ENCODE measurements around the gene MUC2.

MUC2 gene

GRCh38 chr11:1052133-1053011 is 22.3 kb upstream of the MUC2 start:
- no peak for FAIRE-seq

- FAIRE-seq, result no peak
These were observed 21.4 kb upstream of the MUC2 start for GRCh38 chr11:1053121-1053901.

GRCh38 chr11:1054143-1055108 is 20.2 kb upstream of the MUC2 start:
- FAIRE-seq, result no peak

- no peak for FAIRE-seq
These were observed 19.5 kb upstream of the MUC2 start for GRCh38 chr11:1055109-1055703.

GRCh38 chr11:1055990-1056771 is 18.5 kb upstream of the MUC2 start:
- no peak for FAIRE-seq

GRCh38 chr11:1057806-1058205 is 16.9 kb upstream of the MUC2 start:
- FAIRE-seq, result no peak

- FAIRE-seq, result no peak
These were observed 14.9 kb upstream of the MUC2 start for GRCh38 chr11:1059759-1060158.

GRCh38 chr11:1060410-1060809 is 14.3 kb upstream of the MUC2 start:
- no peak for FAIRE-seq

GRCh38 chr11:1060852-1061616 is 13.6 kb upstream of the MUC2 start:
- no peak for FAIRE-seq

- no peak for FAIRE-seq
These were observed 12.4 kb upstream of the MUC2 start for GRCh38 chr11:1062075-1062820.

- peak; percentile 62 for FAIRE-seq
These were observed 10.5 kb upstream of the MUC2 start for GRCh38 chr11:1064167-1064566.

GRCh38 chr11:1067812-1068496 is 6.7 kb upstream of the MUC2 start:
- no peak for FAIRE-seq

- FAIRE-seq, result no peak
These were observed 4.9 kb upstream of the MUC2 start for GRCh38 chr11:1069740-1070139.

- FAIRE-seq, result no peak
These were observed 3.8 kb upstream of the MUC2 start for GRCh38 chr11:1070594-1071462.

GRCh38 chr11:1071571-1072115 is 3.0 kb upstream of the MUC2 start:
- FAIRE-seq, result no peak

- no peak for FAIRE-seq
These were observed 2.4 kb upstream of the MUC2 start for GRCh38 chr11:1072116-1072820.

- FAIRE-seq, result no peak
These were observed 1.8 kb upstream of the MUC2 start for GRCh38 chr11:1072821-1073231.

Measured in islet of Langerhans (tissue), 1 donor.